ENCODE data around the gene FXYD5.

FXYD5 gene

DNA sequence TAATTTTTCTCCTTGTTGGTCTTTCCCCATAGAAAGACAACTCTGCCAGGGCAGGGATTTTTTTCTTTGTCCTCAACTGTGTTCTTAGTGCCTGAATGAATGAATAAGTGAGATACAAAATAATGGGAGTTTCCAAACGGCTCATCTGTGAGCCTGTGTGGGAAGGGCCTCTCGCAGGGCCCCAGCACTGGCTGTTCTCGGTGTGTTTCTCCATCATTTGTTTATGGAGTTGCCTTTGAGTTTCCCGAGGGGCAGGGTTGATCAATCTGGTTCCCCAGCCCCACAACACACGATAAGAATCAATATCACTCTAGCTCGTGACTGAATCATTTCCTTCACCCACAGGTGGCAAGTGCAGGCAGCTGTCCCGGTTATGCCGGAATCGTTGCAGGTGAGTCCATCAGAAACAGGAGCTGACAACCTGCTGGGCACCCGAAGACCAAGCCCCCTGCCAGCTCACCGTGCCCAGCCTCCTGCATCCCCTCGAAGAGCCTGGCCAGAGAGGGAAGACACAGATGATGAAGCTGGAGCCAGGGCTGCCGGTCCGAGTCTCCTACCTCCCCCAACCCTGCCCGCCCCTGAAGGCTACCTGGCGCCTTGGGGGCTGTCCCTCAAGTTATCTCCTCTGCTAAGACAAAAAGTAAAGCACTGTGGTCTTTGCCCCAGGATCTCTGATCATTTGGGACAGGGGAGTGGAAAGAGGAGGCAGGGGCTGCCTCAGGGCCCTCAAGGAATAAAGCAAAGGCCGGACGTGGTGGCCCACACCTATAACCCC is 14.9 kb downstream of the FXYD5 start:
- Histone ChIP-seq H3K4me1 (ENCODE audit: control insufficient read depth, insufficient read depth, low read length, unreplicated experiment) (no peaks in the 10 kb centered on the region), H3K79me2 (ENCODE audit: control insufficient read depth, insufficient read depth, low read length, unreplicated experiment) (no peaks in the 10 kb centered on the region), H3K27ac (ENCODE audit: low read depth, low read length) (no peak overlapping the region), H2AFZ (ENCODE audit: low read length, unreplicated experiment) (no peak overlapping the region), H3K36me3 (ENCODE audit: insufficient read depth, low read length) (peaks cover 21% of the 10 kb centered on the region), H3K4me3 (ENCODE audit: low read depth, low read length) (no peak overlapping the region), H3K27me3 (ENCODE audit: insufficient read depth, low read length) (no peaks in the 10 kb centered on the region)

DNA sequence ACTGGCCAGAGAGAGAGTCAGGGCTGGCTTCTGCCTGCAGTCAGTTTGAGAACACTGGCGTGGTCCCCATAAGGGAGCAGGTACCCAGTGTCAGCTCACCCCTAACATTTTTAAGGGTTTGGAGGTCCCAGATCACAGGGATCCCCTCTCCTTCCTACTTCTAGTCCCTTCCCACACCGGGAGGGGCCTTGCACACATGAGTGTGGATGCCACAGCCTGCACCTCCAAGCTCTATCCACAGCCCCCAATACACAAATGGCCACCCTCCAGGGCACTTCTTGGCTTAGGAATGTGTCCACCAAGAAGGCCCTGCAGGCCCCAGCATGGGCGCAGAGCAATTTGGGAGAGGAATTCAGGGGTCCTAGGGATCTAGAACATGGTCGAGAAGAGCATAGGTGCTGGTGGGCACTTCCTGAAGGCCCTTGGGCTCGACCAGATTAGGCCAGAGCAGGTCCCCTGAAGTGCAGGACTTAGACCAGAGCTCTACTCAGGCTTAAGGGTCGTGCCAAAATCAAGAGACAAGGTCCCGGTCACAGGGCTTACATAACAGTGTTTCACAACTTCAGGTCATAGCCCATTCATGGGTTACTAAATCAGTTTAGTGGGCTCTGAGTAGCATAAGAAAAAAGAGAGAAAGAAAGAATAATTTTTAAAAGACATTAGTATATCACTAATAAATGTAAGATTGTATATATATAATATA is 16.0 kb downstream of the FXYD5 start:
- H3K27me3 ChIP-seq (ENCODE audit: insufficient read depth, low read length) = no peaks in the 10 kb centered on the region
- H3K27ac ChIP-seq (ENCODE audit: low read depth, low read length) = no peak overlapping the region
- no peak overlapping the region for H2AFZ ChIP-seq (ENCODE audit: low read length, unreplicated experiment)
- no peak overlapping the region for H3K4me3 ChIP-seq (ENCODE audit: low read depth, low read length)
- peaks cover 13% of the 10 kb centered on the region for H3K36me3 ChIP-seq (ENCODE audit: insufficient read depth, low read length)
- H3K4me1 ChIP-seq (ENCODE audit: control insufficient read depth, insufficient read depth, low read length, unreplicated experiment) = no peaks in the 10 kb centered on the region
- no peaks in the 10 kb centered on the region for H3K79me2 ChIP-seq (ENCODE audit: control insufficient read depth, insufficient read depth, low read length, unreplicated experiment)

DNA sequence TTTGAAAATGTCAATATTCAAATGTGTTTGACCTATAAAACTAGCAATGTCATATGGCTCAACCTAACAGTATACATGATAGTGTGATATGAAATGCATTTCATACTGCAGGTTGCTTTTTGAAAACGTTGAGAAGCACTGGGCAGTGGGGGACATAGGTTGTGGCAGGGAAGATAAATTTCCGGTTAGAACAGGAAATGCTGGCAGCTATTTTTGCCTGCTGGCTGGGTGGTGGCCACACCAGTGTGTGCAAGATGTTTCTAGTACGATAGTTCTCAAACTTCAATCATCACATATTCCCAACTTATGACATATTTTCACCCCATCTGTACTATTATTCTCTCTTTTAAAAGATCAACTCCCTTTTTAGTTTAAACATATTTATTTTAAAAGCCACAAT is 17.2 kb downstream of the FXYD5 start:
- Histone ChIP-seq H2AFZ (ENCODE audit: low read length, unreplicated experiment) (no peak overlapping the region), H3K4me3 (ENCODE audit: low read depth, low read length) (no peak overlapping the region), H3K27ac (ENCODE audit: low read depth, low read length) (no peak overlapping the region), H3K4me1 (ENCODE audit: control insufficient read depth, insufficient read depth, low read length, unreplicated experiment) (peaks cover 8% of the 10 kb centered on the region), H3K79me2 (ENCODE audit: control insufficient read depth, insufficient read depth, low read length, unreplicated experiment) (no peaks in the 10 kb centered on the region), H3K36me3 (ENCODE audit: insufficient read depth, low read length) (peaks cover under 1% of the 10 kb centered on the region), H3K27me3 (ENCODE audit: insufficient read depth, low read length) (no peaks in the 10 kb centered on the region)

DNA sequence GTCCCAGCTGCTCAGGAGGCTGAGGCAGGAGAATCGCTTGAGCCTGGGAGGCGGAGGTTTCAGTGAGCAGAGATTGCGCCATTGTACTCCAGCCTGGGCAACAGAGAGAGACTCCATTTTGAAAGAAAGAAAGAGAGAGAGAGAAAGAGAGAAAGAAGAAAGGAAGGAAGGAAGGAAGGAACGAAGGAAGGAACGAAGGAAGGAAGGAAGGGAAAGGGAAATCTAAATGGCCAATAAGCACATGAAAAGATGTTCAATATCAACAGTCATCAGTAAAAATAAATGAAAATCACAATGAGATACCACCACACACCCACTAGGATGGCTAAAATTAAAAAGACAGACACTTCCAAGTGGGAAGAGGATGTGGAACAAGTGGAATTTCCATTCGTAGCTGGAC is 19.7 kb downstream of the FXYD5 start:
- Histone ChIP-seq H3K4me3 (ENCODE audit: low read depth, low read length) (no peak overlapping the region), H3K79me2 (ENCODE audit: control insufficient read depth, insufficient read depth, low read length, unreplicated experiment) (no peaks in the 10 kb centered on the region), H3K36me3 (ENCODE audit: insufficient read depth, low read length) (no peaks in the 10 kb centered on the region), H3K27me3 (ENCODE audit: insufficient read depth, low read length) (no peaks in the 10 kb centered on the region), H3K27ac (ENCODE audit: low read depth, low read length) (no peak overlapping the region), H2AFZ (ENCODE audit: low read length, unreplicated experiment) (no peak overlapping the region), H3K4me1 (ENCODE audit: control insufficient read depth, insufficient read depth, low read length, unreplicated experiment) (peaks cover 8% of the 10 kb centered on the region)

DNA sequence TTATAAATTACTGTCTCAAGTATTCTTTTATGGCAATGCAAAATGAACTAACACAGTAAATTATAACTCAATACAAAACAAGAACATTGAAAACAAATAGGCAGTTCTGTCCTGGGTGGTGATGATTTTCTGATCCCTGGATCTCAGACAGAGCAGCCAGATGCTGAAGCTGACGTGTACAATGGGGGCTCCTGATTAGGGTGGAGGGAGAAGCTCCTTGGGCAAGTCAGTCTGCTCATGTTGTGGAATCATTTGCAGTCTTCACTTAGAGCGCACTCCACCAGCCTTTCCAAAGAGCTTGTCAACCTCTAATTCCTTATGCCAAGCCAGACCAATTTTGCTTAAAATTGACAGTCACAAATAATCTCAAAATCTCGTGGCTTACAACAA is 21.6 kb downstream of the FXYD5 start:
- peaks cover 8% of the 10 kb centered on the region for H3K4me1 ChIP-seq (ENCODE audit: control insufficient read depth, insufficient read depth, low read length, unreplicated experiment)
- no peak overlapping the region for H3K27ac ChIP-seq (ENCODE audit: low read depth, low read length)
- no peaks in the 10 kb centered on the region for H3K79me2 ChIP-seq (ENCODE audit: control insufficient read depth, insufficient read depth, low read length, unreplicated experiment)
- no peaks in the 10 kb centered on the region for H3K27me3 ChIP-seq (ENCODE audit: insufficient read depth, low read length)
- no peak overlapping the region for H3K4me3 ChIP-seq (ENCODE audit: low read depth, low read length)
- H3K36me3 ChIP-seq (ENCODE audit: insufficient read depth, low read length) = no peaks in the 10 kb centered on the region
- H2AFZ ChIP-seq (ENCODE audit: low read length, unreplicated experiment) = no peak overlapping the region

DNA sequence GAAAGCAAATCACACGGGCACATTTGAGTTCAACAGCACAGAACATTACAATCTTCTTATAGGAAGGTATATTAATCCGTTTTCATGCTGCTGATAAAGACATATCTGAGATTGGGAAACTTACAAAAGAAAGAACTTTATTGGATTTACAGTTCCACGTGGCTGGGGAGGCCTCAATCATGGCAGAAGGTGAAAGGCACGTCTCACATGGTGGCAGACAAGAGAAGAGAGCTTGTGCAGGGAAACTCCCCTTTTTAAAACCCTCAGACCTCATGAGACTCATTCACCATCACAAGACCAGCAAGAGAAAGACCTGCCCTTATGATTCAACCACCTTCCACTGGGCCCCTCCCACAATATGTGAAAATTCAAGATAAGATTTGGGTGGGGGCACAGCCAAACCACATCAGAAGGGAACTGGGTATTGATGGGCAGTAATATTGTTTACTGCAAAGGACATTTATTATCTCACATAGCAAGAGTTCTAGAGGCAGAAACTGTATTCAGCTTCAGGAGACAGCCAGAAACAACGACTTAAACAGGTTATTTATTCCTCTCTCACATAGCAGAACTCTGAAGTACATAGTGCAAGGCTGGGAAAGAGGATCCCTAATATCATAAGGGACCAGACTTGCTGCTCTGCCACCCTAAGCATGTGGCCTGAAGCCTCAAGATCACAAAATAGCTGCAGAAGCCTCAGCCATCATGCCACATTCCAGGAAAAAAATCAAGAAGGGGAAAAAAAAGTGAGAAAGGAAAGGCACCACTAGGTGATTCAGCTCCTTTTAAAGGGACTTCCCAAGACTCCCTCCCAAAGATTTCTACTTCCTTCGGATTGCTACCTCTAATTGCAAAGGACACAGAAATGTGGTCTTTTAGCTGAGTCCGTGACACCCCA is 23.1 kb downstream of the FXYD5 start:
- H3K4me1 ChIP-seq (ENCODE audit: control insufficient read depth, insufficient read depth, low read length, unreplicated experiment) = peaks cover 8% of the 10 kb centered on the region
- no peak overlapping the region for H3K27ac ChIP-seq (ENCODE audit: low read depth, low read length)
- no peak overlapping the region for H2AFZ ChIP-seq (ENCODE audit: low read length, unreplicated experiment)
- no peaks in the 10 kb centered on the region for H3K36me3 ChIP-seq (ENCODE audit: insufficient read depth, low read length)
- no peaks in the 10 kb centered on the region for H3K27me3 ChIP-seq (ENCODE audit: insufficient read depth, low read length)
- no peaks in the 10 kb centered on the region for H3K79me2 ChIP-seq (ENCODE audit: control insufficient read depth, insufficient read depth, low read length, unreplicated experiment)
- no peak overlapping the region for H3K4me3 ChIP-seq (ENCODE audit: low read depth, low read length)

DNA sequence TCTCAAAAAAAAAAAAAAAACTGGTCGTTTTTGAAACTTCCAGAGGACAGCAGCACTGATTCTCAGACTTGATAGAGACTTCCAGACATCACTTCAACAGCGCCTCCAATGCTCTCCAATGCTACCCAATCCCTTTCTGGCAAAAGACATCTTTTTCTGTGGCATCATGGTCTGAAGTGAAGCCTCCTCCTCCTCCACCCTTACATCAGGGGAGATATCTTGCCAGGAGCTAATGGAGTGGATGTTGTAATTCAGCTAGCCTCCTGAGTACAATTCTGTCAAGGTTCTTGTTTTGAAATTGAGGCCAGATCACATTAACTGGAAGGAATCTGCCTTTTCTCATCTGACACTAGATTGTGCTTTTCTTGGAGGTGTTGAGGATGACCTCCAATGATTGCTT is 24.2 kb downstream of the FXYD5 start:
- peaks cover 8% of the 10 kb centered on the region for H3K4me1 ChIP-seq (ENCODE audit: control insufficient read depth, insufficient read depth, low read length, unreplicated experiment)
- no peak overlapping the region for H3K4me3 ChIP-seq (ENCODE audit: low read depth, low read length)
- no peaks in the 10 kb centered on the region for H3K36me3 ChIP-seq (ENCODE audit: insufficient read depth, low read length)
- no peaks in the 10 kb centered on the region for H3K27me3 ChIP-seq (ENCODE audit: insufficient read depth, low read length)
- H2AFZ ChIP-seq (ENCODE audit: low read length, unreplicated experiment) = no peak overlapping the region
- H3K27ac ChIP-seq (ENCODE audit: low read depth, low read length) = no peak overlapping the region
- no peaks in the 10 kb centered on the region for H3K79me2 ChIP-seq (ENCODE audit: control insufficient read depth, insufficient read depth, low read length, unreplicated experiment)

DNA sequence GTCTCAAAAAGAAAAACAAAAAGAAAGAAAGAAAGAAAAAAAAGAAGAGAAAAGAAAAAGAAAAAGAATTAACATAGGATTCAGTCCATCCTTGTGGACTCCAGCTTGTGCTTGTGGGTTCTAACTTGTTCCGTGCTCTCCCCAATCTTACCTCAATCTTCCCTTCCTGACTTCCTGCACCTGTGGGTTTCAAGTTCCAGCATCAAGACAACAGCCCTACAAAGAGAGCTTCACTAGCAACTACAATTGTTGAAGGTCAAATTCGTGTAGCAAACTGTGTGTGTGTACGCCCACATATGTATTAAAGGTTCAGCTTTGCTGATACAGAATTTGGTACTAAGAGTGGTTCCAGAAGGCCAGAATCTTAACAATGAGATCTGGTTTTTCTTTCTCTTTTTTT is 25.3 kb downstream of the FXYD5 start:
- Histone ChIP-seq H3K27me3 (ENCODE audit: insufficient read depth, low read length) (no peaks in the 10 kb centered on the region), H3K79me2 (ENCODE audit: control insufficient read depth, insufficient read depth, low read length, unreplicated experiment) (no peaks in the 10 kb centered on the region), H3K36me3 (ENCODE audit: insufficient read depth, low read length) (no peaks in the 10 kb centered on the region), H3K4me1 (ENCODE audit: control insufficient read depth, insufficient read depth, low read length, unreplicated experiment) (peaks cover 8% of the 10 kb centered on the region), H3K27ac (ENCODE audit: low read depth, low read length) (no peak overlapping the region), H3K4me3 (ENCODE audit: low read depth, low read length) (no peak overlapping the region), H2AFZ (ENCODE audit: low read length, unreplicated experiment) (no peak overlapping the region)

DNA sequence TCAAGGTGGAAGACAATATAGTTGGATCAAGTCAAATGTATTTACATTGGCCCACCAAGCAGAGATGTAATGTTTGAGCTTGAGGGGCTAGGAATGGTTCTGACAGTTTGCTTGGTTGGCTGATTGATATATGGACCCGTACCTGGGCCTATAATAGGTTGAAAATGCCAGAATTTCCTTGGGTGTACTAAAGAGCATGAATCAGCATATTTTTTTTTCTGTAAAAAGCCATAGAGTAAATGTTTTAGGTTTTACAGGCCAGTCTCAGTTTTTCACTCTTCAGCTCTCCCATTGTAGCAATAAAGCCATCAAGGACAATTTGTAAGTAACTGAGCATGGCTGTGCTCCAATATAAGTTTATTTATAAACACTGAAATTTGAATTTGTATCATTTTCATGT is 26.9 kb downstream of the FXYD5 start:
- Histone ChIP-seq H3K27me3 (ENCODE audit: insufficient read depth, low read length) (no peaks in the 10 kb centered on the region), H3K79me2 (ENCODE audit: control insufficient read depth, insufficient read depth, low read length, unreplicated experiment) (no peaks in the 10 kb centered on the region), H3K4me3 (ENCODE audit: low read depth, low read length) (no peak overlapping the region), H3K27ac (ENCODE audit: low read depth, low read length) (no peak overlapping the region), H3K36me3 (ENCODE audit: insufficient read depth, low read length) (no peaks in the 10 kb centered on the region), H3K4me1 (ENCODE audit: control insufficient read depth, insufficient read depth, low read length, unreplicated experiment) (no peaks in the 10 kb centered on the region), H2AFZ (ENCODE audit: low read length, unreplicated experiment) (no peak overlapping the region)

DNA sequence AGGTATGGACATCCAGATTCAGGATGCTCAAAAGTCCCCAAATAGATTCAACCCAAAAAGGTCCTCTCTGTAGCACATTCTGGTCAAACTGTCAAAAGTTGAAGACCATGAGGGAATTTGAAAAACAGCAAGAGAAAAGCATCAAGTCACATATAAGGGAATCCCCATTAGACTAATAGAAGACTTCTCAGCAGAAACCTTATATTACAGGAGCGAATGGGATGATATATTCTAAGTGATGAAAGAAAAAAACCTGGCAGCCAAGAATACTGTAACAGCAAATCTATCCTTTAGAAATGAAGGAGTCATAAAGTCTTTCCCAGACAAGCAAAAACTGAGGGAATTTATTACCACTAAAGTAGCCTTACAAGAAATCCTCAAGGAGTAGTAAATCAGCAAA is 29.7 kb downstream of the FXYD5 start:
- H3K27ac ChIP-seq (ENCODE audit: low read depth, low read length) = no peak overlapping the region
- no peaks in the 10 kb centered on the region; the same call in 1 of the 2 replicates for H3K27me3 ChIP-seq (ENCODE audit: insufficient read depth, low read length)
- no peaks in the 10 kb centered on the region for H3K79me2 ChIP-seq (ENCODE audit: control insufficient read depth, insufficient read depth, low read length, unreplicated experiment)
- no peaks in the 10 kb centered on the region for H3K4me1 ChIP-seq (ENCODE audit: control insufficient read depth, insufficient read depth, low read length, unreplicated experiment)
- no peak overlapping the region for H3K4me3 ChIP-seq (ENCODE audit: low read depth, low read length)
- no peak overlapping the region for H2AFZ ChIP-seq (ENCODE audit: low read length, unreplicated experiment)
- no peaks in the 10 kb centered on the region for H3K36me3 ChIP-seq (ENCODE audit: insufficient read depth, low read length)

Measured in ACC112 (cell line).